Ectodermal cell (in vitro differentiated cells): ENCODE measurements around the gene LRRC26.

ENCODE experiments used
- H3K27ac ChIP-seq: 2 replicates; pipeline ENCODE4 v1.7.0; 2013; ENCODE audit warnings: mild to moderate bottlenecking, low read depth, low read length; ENCODE audit not compliant: insufficient read depth, poor library complexity, severe bottlenecking
- H3K27me3 ChIP-seq: 2 replicates; pipeline ENCODE4 v1.7.0; 2013; ENCODE audit warnings: mild to moderate bottlenecking, low read length; ENCODE audit not compliant: insufficient read depth, control insufficient read depth, poor library complexity, severe bottlenecking
- H3K36me3 ChIP-seq: one replicate; pipeline ENCODE4 v1.7.0; 2013; ENCODE audit warnings: low read length; ENCODE audit not compliant: control insufficient read depth, insufficient read depth
- H3K4me1 ChIP-seq: one replicate; pipeline ENCODE4 v1.7.0; 2013; ENCODE audit warnings: low read length; ENCODE audit not compliant: control insufficient read depth, insufficient read depth
- H3K4me3 ChIP-seq: 2 replicates; pipeline ENCODE4 v1.7.0; 2013; ENCODE audit warnings: low read depth, low read length, control low read depth; ENCODE audit not compliant: insufficient read depth
- H3K9me3 ChIP-seq: 2 replicates; pipeline ENCODE4 v1.7.0; 2013; ENCODE audit warnings: mild to moderate bottlenecking, low read length, moderate library complexity; ENCODE audit not compliant: control insufficient read depth
- WGBS, 2 experiments: methylation state at CpG; one replicate each; pipeline ENCODE4 v1.1.7; 2013; ENCODE audit warnings: missing lambda C conversion rate in 2 of 2; 5-methylcytosine and 5-hydroxymethylcytosine counted together

LRRC26 gene

DNA sequence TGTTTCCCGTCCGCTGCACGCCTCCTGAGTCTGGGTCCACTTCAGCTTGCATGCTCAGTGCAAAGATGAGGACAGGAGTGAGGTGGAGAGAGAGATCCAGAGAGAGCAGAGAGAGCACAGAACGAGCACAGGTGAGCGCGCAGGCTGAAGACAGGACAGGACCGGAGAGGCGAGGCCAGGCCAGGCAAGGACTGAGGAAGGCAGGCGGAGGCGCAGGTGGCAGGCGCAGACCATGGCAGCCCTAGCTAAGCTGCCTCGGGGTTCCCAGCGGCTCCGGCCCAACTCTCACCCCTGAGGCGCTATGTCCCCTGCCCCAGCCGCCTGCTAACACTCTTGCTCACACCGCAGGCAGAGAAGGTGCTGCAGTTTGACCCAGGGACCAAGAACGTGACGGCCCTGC, 21.2 kb downstream of the LRRC26 start:
- H3K27me3 ChIP-seq = peaks cover 28% of the 10 kb centered on the region
- H3K4me3 ChIP-seq = no peak overlapping the region
- 89% methylated on average over 19 of the region's 19 CpGs for WGBS, 2 experiments
- no peaks in the 10 kb centered on the region for H3K4me1 ChIP-seq
- no peaks in the 10 kb centered on the region for H3K9me3 ChIP-seq
- no peaks in the 10 kb centered on the region for H3K36me3 ChIP-seq
- no peak overlapping the region for H3K27ac ChIP-seq

DNA sequence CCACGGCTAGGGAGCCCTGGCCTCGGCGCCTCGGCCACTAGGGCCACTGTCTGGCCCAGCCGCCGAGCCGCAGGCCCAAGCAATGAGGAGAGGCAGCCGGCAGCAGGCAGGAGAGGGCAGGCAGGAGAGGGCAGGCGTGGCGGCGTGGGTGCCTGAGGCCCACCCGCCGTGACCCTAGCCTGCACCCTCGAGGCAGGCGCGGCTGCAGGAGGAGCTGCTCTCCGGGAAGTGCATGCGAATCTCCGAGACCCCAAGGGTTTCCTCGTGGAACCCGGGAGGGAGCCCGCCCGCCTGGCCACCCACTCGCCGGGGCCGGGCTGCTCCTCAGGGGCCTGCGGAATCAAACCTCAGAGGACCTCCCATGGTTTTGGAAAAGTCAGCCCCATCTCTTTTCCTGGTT, 21.6 kb downstream of the LRRC26 start:
- Histone ChIP-seq H3K4me3 (no peak overlapping the region), H3K27me3 (peaks cover 33% of the 10 kb centered on the region), H3K27ac (no peak overlapping the region), H3K4me1 (no peaks in the 10 kb centered on the region), H3K9me3 (no peaks in the 10 kb centered on the region), H3K36me3 (no peaks in the 10 kb centered on the region)
- WGBS, 2 experiments = 84 to 85% methylated on average over 27 of the region's 27 CpGs

- peaks cover 37% of the 10 kb centered on the region for H3K27me3 ChIP-seq
- no peak overlapping the region for H3K4me3 ChIP-seq
- H3K9me3 ChIP-seq = no peaks in the 10 kb centered on the region
- no peaks in the 10 kb centered on the region for H3K36me3 ChIP-seq
- no peak overlapping the region for H3K27ac ChIP-seq
- WGBS, 2 experiments = 60 to 63% methylated on average over 24 of the region's 24 CpGs
- H3K4me1 ChIP-seq = no peaks in the 10 kb centered on the region
Observed at GRCh38 chr9:137147793-137148160, 22.1 kb downstream of the LRRC26 start.

DNA sequence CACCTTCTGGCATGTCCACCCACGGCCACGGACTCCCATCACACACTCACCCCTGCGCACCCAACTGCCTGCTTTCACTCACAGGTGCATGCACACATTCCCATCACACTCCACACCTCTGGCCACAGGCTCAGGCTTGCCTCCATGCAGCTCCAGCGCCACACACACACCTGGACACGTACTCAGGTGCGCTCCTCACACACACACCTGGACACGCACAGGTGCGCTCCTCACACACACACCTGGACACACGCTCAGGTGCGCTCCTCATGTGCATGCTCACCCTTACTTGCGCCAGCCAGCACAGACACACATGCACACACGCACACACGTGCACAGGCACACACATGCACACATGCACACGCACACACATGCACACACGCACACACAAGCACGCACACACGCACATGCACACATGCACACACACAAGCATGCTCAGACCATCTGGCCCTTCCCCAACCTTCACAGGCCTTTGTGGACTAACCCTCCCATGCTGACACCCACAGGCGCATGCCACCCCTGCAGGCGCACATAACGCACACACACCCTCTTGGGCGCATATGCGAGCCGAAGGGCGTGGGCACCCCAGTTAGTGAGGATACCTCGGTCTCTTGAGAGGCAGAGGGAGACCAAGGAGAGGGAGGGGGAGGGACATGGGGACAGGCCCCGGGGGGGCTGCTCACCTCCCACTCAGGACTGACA, 22.6 kb downstream of the LRRC26 start:
- peaks cover 43% of the 10 kb centered on the region for H3K27me3 ChIP-seq
- no peaks in the 10 kb centered on the region for H3K36me3 ChIP-seq
- H3K9me3 ChIP-seq = no peaks in the 10 kb centered on the region
- no peak overlapping the region for H3K4me3 ChIP-seq
- no peaks in the 10 kb centered on the region for H3K4me1 ChIP-seq
- H3K27ac ChIP-seq = no peak overlapping the region
- 90 to 91% methylated on average over 26 of the region's 26 CpGs for WGBS, 2 experiments

- Histone ChIP-seq H3K36me3 (no peaks in the 10 kb centered on the region), H3K4me3 (no peak overlapping the region), H3K27me3 (peaks cover 50% of the 10 kb centered on the region), H3K9me3 (no peaks in the 10 kb centered on the region), H3K4me1 (no peaks in the 10 kb centered on the region), H3K27ac (no peak overlapping the region)
- WGBS, 2 experiments = 82 to 85% methylated on average over 9 of the region's 9 CpGs
Observed at GRCh38 chr9:137146527-137146918, 23.3 kb downstream of the LRRC26 start.

DNA sequence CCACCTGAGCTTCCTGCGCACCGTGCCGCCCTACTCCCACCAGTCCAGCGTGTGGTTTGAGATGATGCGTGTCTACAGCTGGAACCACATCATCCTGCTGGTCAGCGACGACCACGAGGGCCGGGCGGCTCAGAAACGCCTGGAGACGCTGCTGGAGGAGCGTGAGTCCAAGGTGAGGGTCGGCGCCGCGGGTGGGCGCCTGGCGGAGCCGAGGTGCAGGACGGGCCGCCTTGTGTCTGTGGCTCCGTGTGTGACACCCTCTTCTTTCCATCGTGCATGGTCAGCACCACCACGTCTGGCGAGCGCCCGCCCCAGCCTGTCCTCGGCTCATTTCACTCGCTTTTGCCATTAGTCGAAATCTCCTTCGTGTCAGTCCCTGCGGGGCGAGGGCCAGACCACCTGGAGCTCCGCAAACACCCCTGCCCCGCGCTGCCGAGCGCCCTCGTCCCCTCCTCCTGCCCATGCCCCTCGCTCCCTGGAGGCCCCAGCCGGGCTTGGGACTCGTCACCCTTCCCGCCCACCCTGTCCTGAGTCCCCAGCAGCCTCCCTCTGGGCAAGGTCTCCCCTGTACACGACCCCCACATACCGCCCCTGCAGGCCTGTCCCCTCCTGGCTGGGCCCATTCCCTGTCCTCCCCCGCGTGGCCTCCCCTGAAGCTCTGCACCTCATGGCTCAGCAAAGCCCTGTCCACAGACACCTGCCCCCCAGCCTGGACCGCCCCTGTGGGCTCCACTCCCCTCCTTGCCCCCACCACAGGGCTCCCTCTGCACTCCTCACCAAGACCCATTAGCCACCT, 23.9 kb downstream of the LRRC26 start:
- Histone ChIP-seq H3K4me1 (no peaks in the 10 kb centered on the region), H3K9me3 (no peaks in the 10 kb centered on the region), H3K27ac (no peak overlapping the region), H3K36me3 (no peaks in the 10 kb centered on the region), H3K4me3 (no peak overlapping the region), H3K27me3 (peaks cover 56% of the 10 kb centered on the region)
- 55 to 58% methylated on average over 48 to 49 of the region's 49 CpGs for WGBS, 2 experiments

- Histone ChIP-seq H3K27ac (no peak overlapping the region), H3K27me3 (peaks cover 78% of the 10 kb centered on the region), H3K4me3 (no peak overlapping the region), H3K9me3 (no peaks in the 10 kb centered on the region), H3K4me1 (no peaks in the 10 kb centered on the region), H3K36me3 (no peaks in the 10 kb centered on the region)
- WGBS, 2 experiments = 61 to 65% methylated on average over 4 of the region's 4 CpGs
Observed at GRCh38 chr9:137143459-137143858, 26.4 kb downstream of the LRRC26 start.

DNA sequence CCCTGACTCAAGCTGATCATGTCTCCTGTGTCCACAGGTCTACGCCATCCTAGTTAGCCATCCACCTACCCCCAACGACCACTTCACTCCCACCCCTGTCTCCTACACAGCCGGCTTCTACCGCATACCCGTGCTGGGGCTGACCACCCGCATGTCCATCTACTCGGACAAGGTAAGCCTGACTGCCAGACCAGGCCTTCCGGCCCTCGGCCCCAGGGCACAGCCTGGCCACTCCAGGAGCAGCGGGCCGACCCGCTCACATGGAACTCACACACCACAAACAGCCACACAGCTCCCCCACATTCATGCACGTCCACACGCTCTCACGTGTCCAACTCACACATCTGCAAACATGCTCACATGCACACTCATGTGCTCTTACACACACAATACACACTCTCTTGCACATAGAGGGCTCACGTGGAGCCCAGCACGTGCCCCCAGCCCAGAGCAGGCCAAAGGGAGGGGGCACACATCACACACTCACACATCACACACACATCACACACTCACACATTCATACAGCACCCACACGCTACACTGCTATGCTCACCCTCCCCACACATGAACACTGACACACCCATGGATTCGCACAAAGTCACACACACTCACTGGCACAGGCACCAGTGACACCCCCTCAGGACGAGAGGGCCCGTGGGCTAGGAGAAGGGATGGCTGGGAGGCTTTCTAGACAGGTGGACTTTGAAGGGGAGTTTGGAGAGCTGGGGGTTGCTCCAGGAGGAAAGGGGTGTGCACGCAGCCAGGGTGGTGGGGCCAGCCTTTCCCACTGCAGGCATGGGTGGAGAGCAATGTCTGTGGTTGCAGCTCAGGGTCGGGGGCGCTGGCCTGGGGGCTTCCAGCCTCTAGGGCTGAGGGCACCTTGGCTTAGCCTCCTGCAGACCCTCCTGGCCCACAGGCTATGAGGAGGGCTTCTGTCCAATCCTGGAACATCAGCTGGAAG, 27.6 kb downstream of the LRRC26 start:
- Histone ChIP-seq H3K27me3 (peaks cover 83% of the 10 kb centered on the region), H3K9me3 (no peaks in the 10 kb centered on the region), H3K4me3 (no peak overlapping the region), H3K4me1 (no peaks in the 10 kb centered on the region), H3K36me3 (no peaks in the 10 kb centered on the region), H3K27ac (no peak overlapping the region)
- WGBS, 2 experiments = 78 to 80% methylated on average over 24 of the region's 24 CpGs

DNA sequence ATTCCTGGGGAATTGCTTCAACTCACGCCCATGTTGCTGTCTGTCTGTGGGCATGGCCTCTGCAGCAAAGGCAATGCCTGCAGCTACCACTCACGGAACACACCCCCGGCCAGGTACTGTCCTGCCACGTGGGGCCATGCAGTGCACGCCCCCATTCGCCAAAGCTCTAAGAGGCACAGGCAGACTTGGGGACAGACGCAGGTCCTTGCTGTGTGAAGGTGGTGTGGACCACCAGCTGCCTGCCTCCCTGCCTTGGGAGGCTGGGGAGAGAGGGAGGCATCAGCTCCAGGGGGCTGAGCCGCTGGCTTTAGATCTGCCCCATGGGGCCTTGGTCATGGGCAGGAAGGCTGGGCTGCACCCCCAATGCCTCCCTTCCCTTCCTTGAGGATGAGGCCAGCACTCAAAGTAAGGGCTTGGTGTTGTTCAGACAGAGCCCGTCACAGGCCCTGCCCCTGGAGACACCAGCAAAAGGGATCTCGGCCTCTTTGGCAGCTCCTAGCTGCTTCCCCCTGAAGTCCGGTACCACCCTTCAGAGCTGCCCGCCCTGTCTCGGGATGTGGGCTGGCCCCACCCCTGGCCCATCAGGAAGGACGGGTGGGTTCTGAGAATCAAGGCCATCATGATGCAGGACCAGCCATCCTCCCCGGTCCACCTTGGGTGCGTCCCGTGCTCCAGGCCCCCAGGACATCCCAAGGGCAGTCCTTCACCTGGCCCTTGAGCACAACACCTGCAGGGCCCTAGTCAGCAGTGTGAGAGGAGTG, 28.6 kb downstream of the LRRC26 start:
- Histone ChIP-seq H3K36me3 (no peaks in the 10 kb centered on the region), H3K4me3 (no peak overlapping the region), H3K4me1 (no peaks in the 10 kb centered on the region), H3K27me3 (peaks cover 87% of the 10 kb centered on the region), H3K9me3 (no peaks in the 10 kb centered on the region), H3K27ac (no peak overlapping the region)
- WGBS, 2 experiments = 78 to 79% methylated on average over 17 of the region's 17 CpGs
